ENCODE data around the gene NSF. TPM values are rescaled to one million over a fixed set of nuclear protein-coding genes. Genes with fewer than 3 reads are reported as not detected.
"Not testable (repeated sequence)": the region's sequence is repeated elsewhere in the genome, so short reads cannot be mapped to it uniquely, and the experiment has no call there.

The NSF gene
- 10 to 100 TPM; 28.8 to 35.8 TPM for total RNA-seq
- long read RNA-seq, transcript NSF-201 (21 exons, 3,983 nt) = major isoform, 41 of 54 reads
- long read RNA-seq, partial matches to known transcripts = 6 of 54 reads
- long read RNA-seq, other reads (novel, unspliced or antisense) = 4 of 54 reads

GRCh38 chr17:46590157-46591146 lies at the start of gene NSF:
NSF (plus strand) TSS chr17:46590669; CDS start chr17:46590776, 107 bp downstream.
- peak; percentile 98 to 100 for ATAC-seq
- DNase-seq; intact Hi-C loops (cut with DNase I): not testable (repeated sequence)

DNA sequence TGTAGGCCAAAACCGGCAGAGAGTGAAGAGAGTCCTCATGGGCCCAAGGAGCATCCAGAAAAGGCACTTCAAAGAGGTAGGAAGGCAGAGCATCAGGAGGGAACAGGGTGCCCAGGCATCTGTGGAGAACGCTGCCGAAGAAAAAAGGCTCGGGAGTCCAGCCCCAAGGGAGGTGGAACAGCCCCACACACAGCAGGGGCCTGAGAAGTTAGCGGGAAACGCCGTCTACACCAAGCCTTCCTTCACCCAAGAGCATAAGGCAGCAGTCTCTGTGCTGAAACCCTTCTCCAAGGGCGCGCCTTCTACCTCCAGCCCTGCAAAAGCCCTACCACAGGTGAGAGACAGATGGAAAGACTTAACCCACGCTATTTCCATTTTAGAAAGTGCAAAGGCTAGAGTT lies 41.9 kb upstream of the NSF start:
- ATAC-seq; intact Hi-C loops (cut with DNase I); DNase-seq: not testable (repeated sequence)

DNA sequence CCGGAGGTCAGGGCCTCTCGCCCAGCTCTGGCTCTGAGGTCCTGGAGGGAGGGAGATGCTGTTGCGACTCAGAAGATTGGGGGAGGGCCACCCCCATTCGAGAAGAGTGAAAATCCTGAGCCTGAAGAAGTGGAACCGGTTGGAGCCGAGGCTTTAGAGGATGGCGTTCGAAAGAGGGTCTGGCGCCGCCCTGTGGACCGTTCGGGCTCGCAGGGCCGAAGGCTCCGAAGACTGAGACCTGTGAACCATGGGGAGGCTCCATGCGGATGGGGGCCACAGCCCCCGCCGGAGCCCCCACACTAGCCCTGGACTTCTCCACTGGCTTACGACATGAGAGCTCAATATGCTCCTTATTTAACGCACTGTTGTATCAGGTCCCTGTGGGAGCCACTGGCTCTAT lies 31.3 kb upstream of the NSF start:
- DNase-seq; ATAC-seq; intact Hi-C loops (cut with DNase I): not testable (repeated sequence)

- DNase-seq; intact Hi-C loops (cut with DNase I): not testable (repeated sequence)
- ATAC-seq = peak; percentile 80 to 84
Measured at GRCh38 chr17:46560048-46560447, 30.4 kb upstream of the NSF start.

DNA sequence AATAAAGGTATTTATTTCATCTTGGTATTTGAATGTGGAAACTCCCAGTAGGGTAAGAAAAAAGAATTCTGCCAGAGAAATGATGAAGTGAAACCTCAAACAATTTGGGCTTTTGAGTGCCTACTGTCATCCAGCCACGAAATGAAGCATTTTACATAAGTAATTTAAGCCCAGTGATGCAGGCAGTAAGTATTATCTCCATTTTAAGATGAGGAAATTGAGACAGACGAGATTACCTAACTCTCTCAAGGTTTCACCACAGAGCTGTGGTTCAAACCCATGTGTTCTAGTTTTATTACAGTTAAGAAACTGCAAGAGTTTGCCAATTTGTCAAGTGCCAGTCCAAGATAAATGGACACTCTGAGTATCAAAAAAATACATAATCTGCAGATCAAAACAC lies 24.2 kb upstream of the NSF start:
- ATAC-seq = peak; percentile 38 to 73
- DNase-seq; intact Hi-C loops (cut with DNase I): not testable (repeated sequence)

GRCh38 chr17:46566980-46567379 lies 23.5 kb upstream of the NSF start:
- DNase-seq; ATAC-seq; intact Hi-C loops (cut with DNase I): not testable (repeated sequence)

DNA sequence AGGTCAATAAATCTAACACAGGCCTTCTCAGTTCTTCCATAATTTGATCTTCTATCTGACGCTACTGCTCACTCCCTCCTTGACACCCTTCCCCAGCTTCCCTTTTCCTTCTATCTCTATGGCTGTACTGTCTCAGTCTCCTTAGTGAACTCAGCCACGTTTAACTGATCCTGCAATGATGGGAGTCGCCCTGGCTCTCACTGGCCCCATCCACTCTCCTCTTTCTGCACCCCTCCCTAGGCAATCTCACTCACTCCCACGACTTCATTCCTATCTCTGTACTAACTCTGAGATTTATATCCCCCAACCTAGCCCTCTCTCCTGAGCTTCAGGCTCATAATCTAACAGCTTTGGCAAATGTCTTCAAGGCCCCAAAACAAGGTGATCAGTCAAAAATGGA lies 18.7 kb upstream of the NSF start:
- ATAC-seq = peak in 1 of 2 donors; percentile 72
- intact Hi-C loops (cut with DNase I) = not testable (repeated sequence)

GRCh38 chr17:46579083-46580075 lies 11.1 kb upstream of the NSF start, which contains the start of gene ARL17A:
ARL17A (minus strand) TSS chr17:46579691; CDS start chr17:46576322, 3,369 bp downstream.
- intact Hi-C loops (cut with DNase I) = not testable (repeated sequence)
- DNase-seq (peak; percentile 88), ATAC-seq (peak; percentile 97 to 99)

More for the DNA sequence above, 18.7 kb upstream of the NSF start:
- not testable (repeated sequence) for DNase-seq

DNA sequence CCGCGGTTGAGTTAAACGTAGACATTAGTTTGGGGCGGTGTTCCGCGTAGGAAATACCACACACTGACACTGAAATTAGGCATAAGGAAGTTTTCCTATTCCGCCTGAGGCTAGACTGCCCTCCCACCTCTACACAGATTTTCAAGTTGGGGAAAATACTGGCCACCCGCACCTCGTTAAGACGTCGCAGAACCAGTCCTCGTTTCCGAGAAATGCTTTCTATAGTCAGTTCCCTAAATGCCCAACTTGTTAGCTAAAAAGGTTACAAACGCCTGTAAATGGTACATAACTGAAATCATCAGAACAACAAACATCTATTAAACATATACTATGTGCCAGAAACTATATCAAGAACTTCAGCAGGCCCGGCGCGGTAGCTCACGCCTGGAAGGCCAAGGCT lies 10.4 kb upstream of the NSF start:
- ATAC-seq; intact Hi-C loops (cut with DNase I); DNase-seq: not testable (repeated sequence)

DNA sequence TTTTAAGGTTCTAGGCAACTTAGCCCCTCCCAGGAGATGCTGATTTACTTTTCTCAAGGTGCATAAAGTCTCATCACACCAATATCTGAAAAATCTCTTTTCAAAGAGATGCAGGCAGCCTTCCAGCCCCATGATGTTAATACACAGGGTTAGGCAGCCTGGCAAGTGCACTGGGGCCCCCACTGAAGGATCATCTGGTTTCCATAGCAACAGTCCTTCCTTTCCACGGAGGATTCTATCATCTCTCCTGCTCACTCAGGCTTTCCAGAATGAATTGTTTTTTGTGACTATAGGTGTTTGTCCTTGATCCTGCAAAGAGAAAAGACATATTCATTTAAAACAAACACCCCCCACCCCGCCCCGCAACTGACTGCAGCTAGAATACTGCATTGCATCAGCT lies 5.0 kb upstream of the NSF start:
- ATAC-seq; intact Hi-C loops (cut with DNase I); DNase-seq: not testable (repeated sequence)

GRCh38 chr17:46591332-46591731 lies 863 bp downstream of the NSF start:
- intact Hi-C loops (cut with DNase I); DNase-seq: not testable (repeated sequence)
- ATAC-seq = peak; percentile 60 to 80

GRCh38 chr17:46598344-46598931 lies 8.0 kb downstream of the NSF start:
- DNase-seq; intact Hi-C loops (cut with DNase I); ATAC-seq: not testable (repeated sequence)

DNA sequence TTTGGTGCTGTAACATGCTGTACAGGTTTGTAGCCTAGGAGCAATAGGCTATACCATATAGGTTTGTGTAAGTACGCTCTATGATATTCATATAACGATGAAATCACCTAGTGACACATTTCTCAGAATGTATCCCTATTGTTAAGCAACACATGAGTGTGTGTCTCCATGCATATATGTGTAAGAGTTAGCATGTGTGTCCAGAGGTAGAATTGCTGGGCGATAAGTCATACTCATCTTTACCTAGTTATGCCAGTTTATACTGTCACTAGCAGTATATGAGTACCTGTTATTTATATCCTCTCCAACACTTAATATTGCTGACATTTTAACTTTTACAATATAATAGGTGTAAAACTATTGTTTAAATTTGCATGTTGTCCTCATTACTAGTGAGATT lies 10.3 kb downstream of the NSF start:
- intact Hi-C loops (cut with DNase I); ATAC-seq; DNase-seq: not testable (repeated sequence)

DNA sequence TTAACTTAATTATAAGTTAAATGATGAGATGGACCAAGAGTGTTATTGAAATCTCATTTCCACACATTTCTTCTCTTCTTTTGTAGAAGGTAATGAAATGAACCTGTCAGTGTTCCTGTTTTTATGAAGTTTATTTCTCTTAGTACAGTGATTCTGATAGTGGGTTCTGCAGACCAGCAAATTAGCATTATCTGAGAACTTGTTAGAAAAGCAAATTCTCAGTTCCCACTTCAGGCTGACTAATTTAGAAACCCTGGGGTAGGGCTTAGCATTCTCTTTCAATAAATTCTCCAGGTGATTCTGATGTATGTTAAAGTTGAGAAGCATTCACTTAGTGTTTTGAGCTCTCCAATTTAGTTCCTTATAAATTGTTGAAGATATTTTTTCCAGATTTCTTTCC lies 12.7 kb downstream of the NSF start:
- DNase-seq; intact Hi-C loops (cut with DNase I); ATAC-seq: not testable (repeated sequence)

DNA sequence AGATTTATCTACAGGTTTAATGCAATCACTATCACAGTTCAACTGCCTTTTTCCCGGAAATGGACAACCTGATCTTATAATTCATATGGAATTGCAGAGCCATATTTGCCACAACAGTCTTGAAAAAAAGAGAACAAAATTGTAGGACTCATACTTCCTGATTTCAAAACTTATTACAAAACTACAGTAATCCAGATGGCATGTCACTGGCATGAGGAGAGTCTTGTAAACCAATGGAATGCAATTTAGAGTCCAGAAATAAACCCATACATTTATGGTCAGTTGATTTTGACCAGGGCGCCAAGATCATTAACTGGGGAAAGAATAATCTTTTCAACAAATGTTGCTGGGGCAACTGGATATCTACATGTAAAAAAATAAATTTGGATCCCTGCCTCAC lies 20.8 kb downstream of the NSF start:
- ATAC-seq; intact Hi-C loops (cut with DNase I); DNase-seq: not testable (repeated sequence)

DNA sequence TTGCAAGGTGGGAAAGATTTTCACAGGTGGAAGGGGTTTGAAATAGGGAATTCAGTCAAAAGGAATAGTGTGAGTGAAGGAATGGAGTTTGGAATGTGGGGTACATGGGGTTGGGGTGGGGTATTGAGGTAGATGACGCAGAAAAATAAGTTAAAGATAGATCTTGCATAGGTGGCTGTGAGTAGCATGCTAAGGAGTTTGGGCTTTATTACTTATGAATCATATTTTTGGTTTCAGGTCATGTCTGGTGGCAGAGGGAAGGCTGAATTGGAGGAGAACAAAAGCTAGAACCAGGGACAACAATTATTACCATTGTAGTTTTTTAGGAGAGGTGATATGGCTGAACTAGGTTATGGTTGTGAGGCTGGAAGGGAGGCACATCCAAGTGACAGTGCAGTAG lies 23.4 kb downstream of the NSF start:
- ATAC-seq; DNase-seq; intact Hi-C loops (cut with DNase I): not testable (repeated sequence)

GRCh38 chr17:46617121-46617520 lies 26.7 kb downstream of the NSF start:
- ATAC-seq; DNase-seq; intact Hi-C loops (cut with DNase I): not testable (repeated sequence)

DNA sequence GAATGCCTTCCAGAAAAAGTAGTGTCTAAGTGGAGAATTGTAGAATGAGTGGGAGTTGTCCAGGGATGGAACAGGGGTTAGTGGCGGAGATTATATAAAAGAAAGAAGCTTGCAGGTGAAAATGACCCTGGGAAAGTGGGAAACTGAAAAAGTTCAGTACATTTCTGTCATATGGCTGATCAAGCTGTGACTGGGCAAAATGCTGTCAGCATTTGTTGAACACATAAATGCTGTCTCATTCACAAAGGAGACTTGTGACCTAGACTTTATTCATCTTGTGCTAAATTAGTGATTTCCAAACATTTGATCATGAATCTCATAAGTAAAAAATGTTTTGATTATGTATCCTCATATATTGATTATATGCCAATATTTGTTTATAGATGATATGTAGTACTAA lies 28.5 kb downstream of the NSF start:
- DNase-seq; ATAC-seq; intact Hi-C loops (cut with DNase I): not testable (repeated sequence)

Data from left cardiac atrium (tissue), 4 donors.